Small intestine (tissue), 7 donors: ENCODE data around the gene AURKAIP1. TPM values are rescaled to one million over a fixed set of nuclear protein-coding genes. Genes with fewer than 3 reads are reported as not detected.
"Not testable (repeated sequence)": the region's sequence is repeated elsewhere in the genome, so short reads cannot be mapped to it uniquely, and the experiment has no call there.

Experiments used
- DNase-seq, 2 donors: peaks; one replicate each; pipeline versions ENCODE4 v3.0.0 to v3.0.0-alpha.2; 2013
- FAIRE-seq: peaks from 2 replicates; lab custom pipeline; 2012; peaks lifted over from hg19 to GRCh38; lab: Jason Lieb, UNC
- H3K27ac ChIP-seq, 3 donors: one replicate each; pipeline ENCODE4 v1.5.1; 2013; ENCODE audit warnings: low read length in 2 of 3, mild to moderate bottlenecking in 2 of 3, control low read depth in 1 of 3, inconsistent platforms in 1 of 3, low read depth in 1 of 3, moderate library complexity in 1 of 3
- H3K27me3 ChIP-seq, 3 donors: one replicate each; pipeline ENCODE4 v1.6.1; 2013; ENCODE audit warnings: low read length in 3 of 3, inconsistent platforms in 1 of 3; ENCODE audit not compliant: control insufficient read depth in 3 of 3, insufficient read depth in 3 of 3
- H3K36me3 ChIP-seq, 3 donors: one replicate each; pipeline ENCODE4 v1.6.1; 2013; ENCODE audit warnings: low read length in 3 of 3, inconsistent platforms in 1 of 3, low read depth in 1 of 3, mild to moderate bottlenecking in 1 of 3, moderate library complexity in 1 of 3; ENCODE audit not compliant: control insufficient read depth in 3 of 3, insufficient read depth in 2 of 3
- H3K4me1 ChIP-seq, 3 donors: one replicate each; pipeline ENCODE4 v1.6.1; 2013; ENCODE audit warnings: low read length in 2 of 3, inconsistent platforms in 1 of 3, low read depth in 1 of 3, mild to moderate bottlenecking in 1 of 3, moderate library complexity in 1 of 3; ENCODE audit not compliant: control insufficient read depth in 3 of 3, insufficient read depth in 2 of 3
- H3K4me3 ChIP-seq, 3 donors: one replicate each; pipeline ENCODE4 v1.5.1; 2013; ENCODE audit warnings: low read length in 3 of 3, control low read depth in 1 of 3, inconsistent platforms in 1 of 3, low read depth in 1 of 3, mild to moderate bottlenecking in 1 of 3, moderate library complexity in 1 of 3
- H3K9me3 ChIP-seq, 2 donors: one replicate each; pipeline ENCODE4 v1.6.1; 2013; ENCODE audit warnings: low read depth in 1 of 2, low read length in 1 of 2; ENCODE audit not compliant: control insufficient read depth in 2 of 2, insufficient read depth in 1 of 2
- WGBS, 3 donors: extraction: QIAGEN DNeasy Blood & Tissue Kit; methylation state at CpG; one replicate each; pipeline ENCODE4 v1.1.7; 2013; 5-methylcytosine and 5-hydroxymethylcytosine counted together
- polyA plus RNA-seq, 4 donors: library from polyadenylated mRNA; stranded (reverse) in 3 of 4; unstranded in 1 of 4; fragments of 200-250 nt in 3 of 4; fragments of 120-200 nt in 1 of 4; gene quantifications; one replicate each; pipeline versions ENCODE4 v1.2.1 to v1.2.3, GENCODE V29; 2013
- donor health status: healthy with polysubstance abuse.
- donor health status: control.
- donor health status: control.
- donor health status: Bipolar disorder and iron deficiency.
- donor health status: healthy.

The AURKAIP1 gene
- polyA plus RNA-seq, 4 donors = 88.1 to 382 (median 297) TPM

DNA sequence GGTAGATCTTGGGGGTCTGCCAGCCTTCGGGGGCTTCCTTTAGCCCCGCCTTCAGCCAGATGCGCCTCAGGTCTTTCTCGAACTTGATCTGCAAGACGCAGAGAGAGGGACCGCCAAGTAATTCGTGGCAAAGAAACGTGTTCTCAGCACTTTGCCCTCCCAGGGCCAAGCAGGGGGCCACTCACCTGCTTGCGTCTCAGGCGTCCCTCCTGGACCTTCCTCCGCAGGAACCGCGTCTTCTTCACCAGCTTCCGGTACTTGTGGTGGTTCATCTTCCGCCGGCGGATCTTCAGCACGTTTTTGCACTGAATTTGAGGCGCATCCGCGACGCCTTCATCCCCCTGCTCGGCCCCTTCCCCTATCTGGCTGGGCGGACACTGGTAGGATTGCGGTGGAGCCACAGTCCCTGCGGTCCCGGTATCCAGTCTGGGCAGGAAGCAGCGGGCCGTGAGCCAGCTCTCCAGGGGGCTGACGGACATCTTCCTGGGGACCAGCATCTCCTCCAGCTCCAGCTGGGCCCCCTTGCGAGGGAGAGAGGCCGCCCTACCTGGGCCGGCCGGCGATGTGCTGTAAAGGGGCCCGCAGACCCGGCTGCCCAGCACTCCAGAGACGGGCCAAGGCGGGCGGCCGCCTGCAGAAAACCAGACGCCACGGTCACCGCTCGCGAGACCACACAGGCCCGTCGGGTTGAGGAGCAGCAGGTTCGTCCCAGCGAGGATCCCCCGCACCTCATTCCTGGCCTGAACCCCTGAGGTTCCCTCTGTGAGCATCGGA, 1.0 kb downstream of the AURKAIP1 start:
- 49 to 51% (median 51%) methylated on average over 50 to 52 of the region's 52 CpGs for WGBS, 3 donors
- Histone ChIP-seq H3K9me3 (no peaks in the 10 kb centered on the region), H3K27me3 (no peaks in the 10 kb centered on the region), H3K27ac (peak overlapping the region; percentile 78 to 95 (median 87)), H3K4me1 (peaks cover 0 to 32% (median 5%) of the 10 kb centered on the region in 3 donors), H3K36me3 (peaks cover 0 to 48% (median 3%) of the 10 kb centered on the region in 3 donors), H3K4me3 (peak overlapping the region; percentile 90 to 99 (median 96))
- DNase-seq (no peak), FAIRE-seq (no peak)

DNA sequence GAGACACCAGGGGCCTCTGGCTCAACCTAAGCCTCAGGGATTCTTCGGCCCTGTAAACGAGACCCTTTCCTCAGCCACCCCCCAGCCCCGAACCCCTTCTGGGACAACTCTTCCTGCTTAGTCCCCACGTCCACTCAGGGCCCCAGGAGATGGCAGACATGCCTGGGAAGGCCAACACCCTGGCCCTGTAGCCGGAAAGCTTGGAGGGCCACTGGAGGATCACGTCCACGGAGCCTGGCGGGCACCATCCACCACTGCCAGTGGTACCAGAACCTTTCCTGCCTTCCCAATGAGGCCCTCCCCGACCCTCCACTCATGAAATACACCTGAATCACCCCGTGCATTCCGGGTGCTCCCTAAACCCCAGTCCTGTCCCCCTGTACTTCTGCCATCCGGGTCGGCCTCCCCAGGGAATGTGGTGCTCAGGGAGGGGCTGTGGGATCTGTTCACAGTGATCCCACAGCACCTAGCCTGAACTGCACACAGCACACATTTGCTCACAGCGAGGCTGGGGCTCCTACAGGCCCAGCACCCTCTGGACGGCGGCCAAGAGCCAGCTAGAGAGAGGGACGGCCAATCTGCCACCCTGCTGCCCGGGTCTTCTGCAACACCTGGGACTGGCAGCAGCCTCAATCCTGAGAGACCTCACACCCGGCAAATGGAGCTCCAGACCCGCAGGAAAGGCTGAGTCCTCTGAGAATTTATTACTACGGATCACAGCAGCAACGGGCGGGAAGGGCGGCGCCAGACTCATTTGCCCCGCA, 1.8 kb downstream of the AURKAIP1 start:
- Histone ChIP-seq H3K36me3 (peaks cover 0 to 48% (median 3%) of the 10 kb centered on the region in 3 donors), H3K4me1 (peaks cover 0 to 32% (median 5%) of the 10 kb centered on the region in 3 donors), H3K9me3 (no peaks in the 10 kb centered on the region), H3K4me3 (peak overlapping the region in 2 of 3 donors; percentile 13 to 99), H3K27me3 (no peaks in the 10 kb centered on the region), H3K27ac (no peak overlapping the region)
- 80 to 86% (median 84%) methylated on average over 26 of the region's 26 CpGs for WGBS, 3 donors
- DNase-seq (no peak), FAIRE-seq (no peak)

DNA sequence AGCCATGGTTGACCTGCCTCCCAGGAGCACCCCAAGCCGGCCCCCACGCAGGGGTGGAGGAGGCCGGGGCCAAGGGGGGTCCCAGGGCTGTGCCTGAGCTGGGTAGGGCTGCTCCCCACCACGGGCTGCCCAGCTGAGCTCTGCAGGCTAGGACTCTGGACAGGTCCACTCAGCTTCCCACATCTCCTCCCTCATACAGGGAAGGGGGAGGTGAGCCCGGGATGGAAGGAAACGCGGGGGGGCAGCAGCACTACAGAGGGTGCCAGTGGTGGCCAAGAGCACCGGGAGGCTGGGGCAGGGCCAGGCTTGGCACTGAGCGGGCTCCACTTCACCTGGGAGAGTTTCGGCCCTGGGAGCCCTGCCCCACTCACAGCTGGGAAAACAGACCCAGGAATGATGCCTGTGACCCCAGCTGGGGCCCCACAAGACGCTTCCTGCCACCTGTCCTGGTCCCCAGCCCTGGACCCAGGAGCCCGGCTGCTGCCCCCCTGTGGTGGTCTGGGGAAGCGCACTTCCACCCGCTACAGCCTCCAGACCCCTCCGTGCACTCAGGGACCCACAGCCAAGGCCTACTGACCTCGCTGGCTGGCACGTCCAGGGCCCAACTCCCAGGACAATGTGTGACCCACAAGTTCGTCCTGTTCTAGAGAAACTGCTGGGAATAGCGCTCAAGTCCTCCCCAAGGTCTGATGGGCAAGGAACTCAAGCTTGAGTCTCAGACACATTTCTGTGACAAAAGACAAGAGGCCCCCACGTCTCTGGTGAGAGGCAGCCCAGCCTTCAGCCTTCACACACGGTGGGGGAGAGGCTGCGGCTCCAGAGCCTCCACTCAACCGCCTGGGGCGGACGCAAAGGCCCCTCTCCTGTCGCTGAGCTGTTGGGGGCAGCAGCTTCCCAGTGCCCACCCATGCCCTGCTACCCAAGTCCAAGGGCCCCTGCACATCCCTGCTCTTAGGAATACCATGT, 3.0 kb downstream of the AURKAIP1 start:
- peaks cover 0 to 3% of the 10 kb centered on the region in 2 donors for H3K9me3 ChIP-seq
- peak; percentile 55 to 82 for DNase-seq
- peaks cover 0 to 32% (median 5%) of the 10 kb centered on the region in 3 donors for H3K4me1 ChIP-seq
- H3K27ac ChIP-seq = peak overlapping the region in 1 of 3 donors; percentile 20
- no peaks in the 10 kb centered on the region for H3K27me3 ChIP-seq
- 28 to 31% (median 30%) methylated on average over 26 of the region's 26 CpGs for WGBS, 3 donors
- peaks cover 0 to 43% (median 3%) of the 10 kb centered on the region in 3 donors for H3K36me3 ChIP-seq
- FAIRE-seq = no peak
- H3K4me3 ChIP-seq = no peak overlapping the region

GRCh38 chr1:1371364-1371745, 3.7 kb downstream of the AURKAIP1 start:
- 48 to 70% (median 58%) methylated on average over 12 of the region's 12 CpGs for WGBS, 3 donors
- Histone ChIP-seq H3K36me3 (peaks cover 0 to 37% (median 3%) of the 10 kb centered on the region in 3 donors), H3K4me1 (peaks cover 0 to 32% (median 5%) of the 10 kb centered on the region in 3 donors), H3K27ac (peak overlapping the region in 1 of 3 donors; percentile 20), H3K4me3 (no peak overlapping the region), H3K9me3 (peaks cover 0 to 3% of the 10 kb centered on the region in 2 donors), H3K27me3 (no peaks in the 10 kb centered on the region)
- DNase-seq = no peak
- FAIRE-seq = no peak

DNA sequence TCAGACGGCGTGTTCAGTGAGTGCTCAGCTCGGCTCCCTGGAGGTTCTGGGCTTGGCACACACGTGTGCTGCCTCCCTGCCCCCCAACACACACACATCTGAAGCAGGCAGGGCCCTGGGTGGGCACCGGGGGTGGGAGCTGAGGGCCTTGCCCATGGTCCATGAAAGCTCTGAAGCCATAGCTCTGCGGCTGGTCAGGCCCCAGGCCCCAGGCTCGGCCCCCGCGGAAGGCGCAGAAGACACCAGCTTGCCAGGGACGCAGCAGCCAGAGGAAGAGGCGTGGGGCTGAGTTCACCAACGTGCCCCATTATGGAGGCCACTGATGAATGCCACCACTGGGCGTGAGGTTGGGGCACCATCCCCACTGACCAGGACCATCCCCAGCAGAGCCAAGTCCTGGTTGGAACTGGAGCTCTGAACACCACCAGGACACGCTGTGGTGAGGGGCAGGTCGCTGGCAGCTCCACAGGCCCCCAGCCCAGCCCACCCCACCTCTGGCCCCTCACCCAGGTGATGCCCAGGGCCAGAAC, 4.2 kb downstream of the AURKAIP1 start:
- no peak overlapping the region for H3K27ac ChIP-seq
- WGBS, 3 donors = 78 to 85% (median 84%) methylated on average over 14 to 16 of the region's 16 CpGs
- peaks cover 0 to 32% (median 3%) of the 10 kb centered on the region in 3 donors for H3K36me3 ChIP-seq
- H3K27me3 ChIP-seq = no peaks in the 10 kb centered on the region
- FAIRE-seq (no peak), DNase-seq (no peak)
- H3K4me3 ChIP-seq = no peak overlapping the region
- H3K4me1 ChIP-seq = peaks cover 0 to 29% (median 3%) of the 10 kb centered on the region in 3 donors
- peaks cover 0 to 5% of the 10 kb centered on the region in 2 donors for H3K9me3 ChIP-seq

GRCh38 chr1:1370094-1370493, 4.9 kb downstream of the AURKAIP1 start:
- H3K9me3 ChIP-seq, H3K4me3 ChIP-seq, H3K27me3 ChIP-seq, DNase-seq, H3K27ac ChIP-seq, FAIRE-seq: not testable (repeated sequence)
- Histone ChIP-seq H3K4me1 (peaks cover 0 to 28% (median 3%) of the 10 kb centered on the region in 3 donors), H3K36me3 (peaks cover 0 to 32% (median 3%) of the 10 kb centered on the region in 3 donors)
- 90 to 93% (median 93%) methylated on average over 14 of the region's 14 CpGs for WGBS, 3 donors

GRCh38 chr1:1367315-1367714, 7.7 kb downstream of the AURKAIP1 start:
- Histone ChIP-seq H3K27me3 (no peaks in the 10 kb centered on the region), H3K36me3 (peaks cover 0 to 14% (median 0%) of the 10 kb centered on the region in 3 donors), H3K9me3 (peaks cover 0 to 5% of the 10 kb centered on the region in 2 donors), H3K4me1 (peaks cover 0 to 12% (median 0%) of the 10 kb centered on the region in 3 donors), H3K27ac (no peak overlapping the region), H3K4me3 (no peak overlapping the region)
- FAIRE-seq (no peak), DNase-seq (no peak)
- WGBS, 3 donors = 97 to 98% (median 97%) methylated on average over 5 of the region's 5 CpGs
